Bronchial epithelial cell (primary cell): ENCODE data around the gene AJUBA. TPM values are rescaled to one million over a fixed set of nuclear protein-coding genes. Genes with fewer than 3 reads are reported as not detected.

Experiments used
- DNase-seq: peaks from one replicate; pipeline ENCODE4 v3.0.0-alpha.2; 2010; ENCODE audit warnings: low read depth
- FAIRE-seq: peaks from 2 replicates; lab custom pipeline; 2011; peaks lifted over from hg19 to GRCh38; lab: Jason Lieb, UNC
- H3K27me3 ChIP-seq: 2 replicates; pipeline ENCODE4 v1.5.1; 2011; ENCODE audit warnings: low read length; ENCODE audit not compliant: control insufficient read depth, insufficient read depth
- H3K36me3 ChIP-seq: 2 replicates; pipeline ENCODE4 v1.5.1; 2011; ENCODE audit warnings: low read length; ENCODE audit not compliant: control insufficient read depth, insufficient read depth
- H3K4me3 ChIP-seq: 2 replicates; pipeline ENCODE4 v1.5.1; 2011; ENCODE audit warnings: mild to moderate bottlenecking, low read depth, low read length, control low read depth
- total RNA-seq: library from RNA; depleted of rRNA; stranded (reverse); fragments of >200 nt; gene quantifications from 2 replicates; pipeline ENCODE4 v1.2.1, GENCODE V29; 2014
- TF ChIP-seq, protein P1 (sequence below): IDR thresholded peaks from 2 replicates; pipeline ENCODE4 v1.5.1; 2011; ENCODE audit warnings: mild to moderate bottlenecking, moderate library complexity, low read length, control low read depth, inconsistent platforms; ENCODE audit not compliant: insufficient read depth, severe bottlenecking

The AJUBA gene
- total RNA-seq, 1 donor from 2014 or later, result 223 TPM

DNA sequence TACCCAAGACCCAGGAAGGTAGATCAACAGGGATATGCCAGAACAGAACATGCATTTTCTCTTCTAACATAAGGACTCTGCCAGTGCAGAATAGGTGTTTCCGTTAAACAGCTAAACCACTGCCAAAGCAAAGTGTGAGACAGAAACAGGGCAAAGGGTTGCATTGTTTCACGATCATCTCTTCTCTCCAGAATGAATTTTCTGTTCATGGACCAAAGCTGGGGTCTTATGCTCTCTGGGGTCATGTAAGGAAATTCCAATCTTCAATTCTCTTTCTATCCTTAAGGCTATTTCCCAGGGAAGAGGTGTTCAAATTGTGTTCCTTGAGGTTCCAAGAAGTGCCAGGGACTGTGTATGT, 41.4 kb upstream of the AJUBA start:
- peaks cover 12% of the 10 kb centered on the region for H3K36me3 ChIP-seq
- no peak for DNase-seq
- H3K27me3 ChIP-seq, result no peaks in the 10 kb centered on the region
- no peak overlapping the region for H3K4me3 ChIP-seq
- FAIRE-seq, result no peak
- TF ChIP-seq, protein P1, sequence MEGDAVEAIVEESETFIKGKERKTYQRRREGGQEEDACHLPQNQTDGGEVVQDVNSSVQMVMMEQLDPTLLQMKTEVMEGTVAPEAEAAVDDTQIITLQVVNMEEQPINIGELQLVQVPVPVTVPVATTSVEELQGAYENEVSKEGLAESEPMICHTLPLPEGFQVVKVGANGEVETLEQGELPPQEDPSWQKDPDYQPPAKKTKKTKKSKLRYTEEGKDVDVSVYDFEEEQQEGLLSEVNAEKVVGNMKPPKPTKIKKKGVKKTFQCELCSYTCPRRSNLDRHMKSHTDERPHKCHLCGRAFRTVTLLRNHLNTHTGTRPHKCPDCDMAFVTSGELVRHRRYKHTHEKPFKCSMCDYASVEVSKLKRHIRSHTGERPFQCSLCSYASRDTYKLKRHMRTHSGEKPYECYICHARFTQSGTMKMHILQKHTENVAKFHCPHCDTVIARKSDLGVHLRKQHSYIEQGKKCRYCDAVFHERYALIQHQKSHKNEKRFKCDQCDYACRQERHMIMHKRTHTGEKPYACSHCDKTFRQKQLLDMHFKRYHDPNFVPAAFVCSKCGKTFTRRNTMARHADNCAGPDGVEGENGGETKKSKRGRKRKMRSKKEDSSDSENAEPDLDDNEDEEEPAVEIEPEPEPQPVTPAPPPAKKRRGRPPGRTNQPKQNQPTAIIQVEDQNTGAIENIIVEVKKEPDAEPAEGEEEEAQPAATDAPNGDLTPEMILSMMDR, result no peak

DNA sequence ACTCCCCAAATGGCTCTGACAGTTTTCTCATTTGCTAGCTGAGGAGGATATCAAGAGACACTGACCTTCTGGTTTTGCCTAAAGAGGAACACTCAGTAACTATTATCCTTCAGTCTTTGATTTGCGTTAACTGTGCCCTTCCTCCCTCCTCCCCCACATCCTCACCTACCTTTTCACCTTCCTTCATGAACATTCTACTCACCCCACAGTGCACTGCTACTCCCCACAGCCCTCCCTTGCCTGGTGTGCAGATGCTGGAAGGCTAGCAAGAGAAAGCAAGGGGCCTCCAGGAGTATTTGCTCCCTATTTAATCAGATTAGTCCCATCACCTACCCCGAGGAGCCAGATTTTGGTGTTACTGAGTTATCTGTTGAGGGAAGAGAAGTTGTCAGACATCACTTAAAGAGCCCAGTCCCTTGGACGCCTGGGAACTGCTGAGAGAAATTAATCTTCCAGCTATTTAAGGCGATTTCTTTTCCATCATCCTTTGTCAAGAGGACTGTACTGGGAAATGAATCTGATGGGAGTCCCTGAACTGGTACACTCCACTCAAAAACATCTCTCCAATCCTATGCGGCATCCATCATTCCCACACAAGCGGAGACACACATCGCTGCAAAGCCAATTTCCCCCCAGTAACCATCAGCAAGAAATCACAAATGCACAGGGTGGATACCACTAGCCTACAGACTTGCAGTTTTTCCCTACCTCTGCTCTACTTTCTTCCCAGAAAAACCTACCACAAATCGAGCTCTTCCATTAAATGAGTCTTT, 40.9 kb upstream of the AJUBA start:
- H3K27me3 ChIP-seq, result no peaks in the 10 kb centered on the region
- DNase-seq (no peak), FAIRE-seq (no peak)
- no peak overlapping the region for H3K4me3 ChIP-seq
- TF ChIP-seq, protein P1, result no peak
- peaks cover 10% of the 10 kb centered on the region for H3K36me3 ChIP-seq

DNA sequence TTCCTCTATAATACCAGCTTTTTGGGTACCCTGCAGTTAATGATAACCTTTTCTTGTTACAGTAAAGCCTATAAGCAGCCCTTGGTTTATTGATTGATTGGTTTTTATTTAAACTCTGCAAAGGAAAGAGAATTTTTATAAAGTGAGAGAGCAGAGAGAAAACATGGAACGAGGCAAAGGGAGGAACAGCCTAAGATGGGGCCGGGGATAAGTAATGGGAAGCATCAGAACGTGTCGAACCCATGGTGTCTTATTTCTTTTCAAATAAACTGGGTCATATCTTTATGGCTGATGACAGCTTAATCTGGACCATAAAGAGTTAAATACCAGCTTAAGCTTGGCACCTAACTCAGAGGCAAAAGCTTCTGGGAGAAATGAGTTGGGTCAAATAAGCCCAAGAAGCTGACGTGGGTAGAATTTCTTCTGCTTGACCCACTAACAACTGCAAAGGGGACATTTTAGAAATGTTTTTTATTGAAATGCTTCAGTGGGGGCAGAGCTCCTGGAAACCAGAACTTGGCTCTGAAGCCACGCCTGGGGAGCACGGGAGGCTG, 39.6 kb upstream of the AJUBA start:
- Histone ChIP-seq H3K36me3 (peaks cover 10% of the 10 kb centered on the region), H3K27me3 (no peaks in the 10 kb centered on the region), H3K4me3 (no peak overlapping the region)
- FAIRE-seq, result no peak
- TF ChIP-seq, protein P1, result no peak
- DNase-seq, result no peak

DNA sequence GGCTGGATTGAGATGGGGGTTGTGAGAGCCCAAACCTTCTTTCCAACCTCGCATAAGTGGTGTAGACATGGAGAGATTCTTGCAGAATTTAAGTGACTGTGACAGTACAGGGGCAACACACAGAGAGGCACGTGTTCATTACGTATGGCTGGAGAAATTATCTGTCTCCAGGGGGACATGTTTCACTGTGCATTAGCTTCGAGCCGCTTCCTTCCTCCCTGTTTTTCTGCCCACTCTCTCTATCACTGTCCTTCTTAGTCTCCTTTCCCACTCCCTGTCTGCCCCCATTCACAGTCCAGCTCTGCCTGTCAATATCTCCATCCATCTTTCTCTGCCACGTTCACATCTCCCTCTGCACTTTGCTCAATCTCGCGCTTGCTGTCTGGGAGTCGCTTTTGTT, 39.1 kb upstream of the AJUBA start:
- H3K4me3 ChIP-seq, result no peak overlapping the region
- H3K36me3 ChIP-seq, result peaks cover 10% of the 10 kb centered on the region
- no peak for FAIRE-seq
- no peaks in the 10 kb centered on the region for H3K27me3 ChIP-seq
- DNase-seq, result no peak
- TF ChIP-seq, protein P1, result no peak

DNA sequence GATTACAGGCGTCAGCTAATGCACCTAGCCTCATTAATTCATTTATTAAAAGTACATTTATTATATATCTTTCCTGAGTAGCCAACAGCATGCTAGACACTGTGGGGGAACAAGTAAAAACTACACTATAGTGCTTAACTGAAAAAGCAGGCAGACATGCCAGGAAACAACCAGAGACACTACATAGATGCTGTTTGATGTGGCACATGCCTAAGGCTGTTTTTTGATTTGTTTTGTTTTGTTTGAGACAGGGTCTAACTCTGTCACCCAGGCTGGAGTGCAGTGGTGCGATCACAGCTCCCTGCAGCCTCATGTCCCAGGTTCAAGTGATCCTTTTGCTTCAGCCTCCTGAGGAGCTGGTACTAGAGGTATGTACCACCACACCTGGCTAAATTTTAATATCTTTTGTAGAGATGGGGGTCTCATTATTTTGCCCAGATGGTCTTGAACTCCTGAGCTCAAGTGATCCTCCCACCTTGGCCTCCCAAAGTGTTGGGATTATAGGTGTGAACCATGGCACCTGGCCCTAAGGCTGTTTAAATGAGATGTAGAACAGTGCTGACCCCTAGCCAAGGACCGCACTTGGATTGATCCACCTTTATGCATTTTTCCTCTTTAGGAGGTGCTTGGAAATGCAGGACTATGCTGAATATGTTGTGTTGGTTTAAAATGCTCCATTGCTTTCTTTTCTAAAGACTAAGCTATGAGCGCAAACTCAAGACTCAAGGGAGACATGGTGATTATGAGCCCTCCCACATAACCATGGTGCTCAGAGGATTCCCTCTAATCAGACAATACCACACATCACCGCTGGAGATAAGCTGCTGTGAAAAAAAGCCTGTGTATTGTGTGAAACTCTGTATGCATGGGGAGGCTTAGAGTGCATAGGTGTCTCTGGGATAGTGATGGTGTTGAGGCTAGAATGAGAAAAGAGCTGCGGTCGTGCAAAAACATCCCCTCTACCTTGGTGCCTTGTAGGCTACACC, 38.1 kb upstream of the AJUBA start:
- no peak for DNase-seq
- Histone ChIP-seq H3K36me3 (peaks cover 4% of the 10 kb centered on the region), H3K27me3 (no peaks in the 10 kb centered on the region), H3K4me3 (no peak overlapping the region)
- TF ChIP-seq, protein P1, result no peak
- FAIRE-seq, result no peak
